IPS DF 6.9 (cell line): ENCODE measurements around the gene APRT.
"Not testable (repeated sequence)": the region's sequence is repeated elsewhere in the genome, so short reads cannot be mapped to it uniquely, and the experiment has no call there.

Source experiments
- DNase-seq: peaks from one replicate; pipeline ENCODE4 v3.0.0-alpha.2; 2013; ENCODE audit warnings: low read depth, low spot score
- H3K27ac ChIP-seq: one replicate; pipeline ENCODE4 v1.5.1; 2013; ENCODE audit warnings: low read length, control low read depth
- H3K27me3 ChIP-seq: 2 replicates; pipeline ENCODE4 v1.6.1; 2013; ENCODE audit warnings: mild to moderate bottlenecking, low read length; ENCODE audit not compliant: control insufficient read depth, insufficient read depth
- H3K36me3 ChIP-seq: 2 replicates; pipeline ENCODE4 v1.6.1; 2013; ENCODE audit warnings: low read length; ENCODE audit not compliant: control insufficient read depth, insufficient read depth
- H3K4me1 ChIP-seq: 2 replicates; pipeline ENCODE4 v1.6.1; 2013; ENCODE audit warnings: low read length; ENCODE audit not compliant: control insufficient read depth, insufficient read depth
- H3K4me3 ChIP-seq: 2 replicates; pipeline ENCODE4 v1.5.1; 2013; ENCODE audit warnings: mild to moderate bottlenecking, low read length
- H3K9me3 ChIP-seq: 2 replicates; pipeline ENCODE4 v1.6.1; 2013; ENCODE audit warnings: low read length, inconsistent platforms; ENCODE audit not compliant: control insufficient read depth, insufficient read depth
- WGBS: extraction: QIAGEN DNeasy Blood & Tissue Kit; methylation state at CpG from one replicate; pipeline ENCODE4 v1.1.7; 2013; ENCODE audit warnings: mixed read lengths, missing lambda C conversion rate; ENCODE audit not compliant: insufficient read length, insufficient coverage; 5-methylcytosine and 5-hydroxymethylcytosine counted together

APRT gene

GRCh38 chr16:88798772-88799455, 12.8 kb downstream of the APRT start:
- DNase-seq = no peak

GRCh38 chr16:88798073-88798472, 13.7 kb downstream of the APRT start:
- 100% methylated on average over 2 of the region's 4 CpGs for WGBS
- DNase-seq = no peak
- H3K9me3 ChIP-seq = no peaks in the 10 kb centered on the region
- H3K36me3 ChIP-seq = no peaks in the 10 kb centered on the region
- H3K4me1 ChIP-seq = peaks cover 1% of the 10 kb centered on the region; the same call in 1 of the 2 replicates
- H3K27ac ChIP-seq = no peak overlapping the region
- no peaks in the 10 kb centered on the region for H3K27me3 ChIP-seq
- no peak overlapping the region for H3K4me3 ChIP-seq

More at GRCh38 chr16:88798772-88799455, 12.8 kb downstream of the APRT start:
- Histone ChIP-seq H3K9me3 (no peaks in the 10 kb centered on the region), H3K4me3 (no peak overlapping the region), H3K27me3 (no peaks in the 10 kb centered on the region), H3K36me3 (no peaks in the 10 kb centered on the region), H3K27ac (no peak overlapping the region), H3K4me1 (no peaks in the 10 kb centered on the region)

GRCh38 chr16:88796278-88796677, 15.4 kb downstream of the APRT start:
- DNase-seq = no peak
- no peak overlapping the region for H3K27ac ChIP-seq
- WGBS = no CpG with 5 or more reads among the region's 4 CpGs
- no peak overlapping the region for H3K4me3 ChIP-seq
- H3K9me3 ChIP-seq = no peaks in the 10 kb centered on the region
- no peaks in the 10 kb centered on the region for H3K36me3 ChIP-seq
- H3K4me1 ChIP-seq = peaks cover 4% of the 10 kb centered on the region; the same call in 1 of the 2 replicates
- H3K27me3 ChIP-seq = no peaks in the 10 kb centered on the region

- no peak for DNase-seq
- H3K9me3 ChIP-seq = no peaks in the 10 kb centered on the region
- no peak overlapping the region for H3K4me3 ChIP-seq
- H3K27ac ChIP-seq = no peak overlapping the region
- no peaks in the 10 kb centered on the region for H3K27me3 ChIP-seq
- no CpG with 5 or more reads among the region's 35 CpGs for WGBS
- H3K4me1 ChIP-seq = peaks cover 7% of the 10 kb centered on the region
- H3K36me3 ChIP-seq = no peaks in the 10 kb centered on the region
These were observed 18.3 kb downstream of the APRT start for GRCh38 chr16:88793251-88793954.

- Histone ChIP-seq H3K4me3 (no peak overlapping the region), H3K27me3 (no peaks in the 10 kb centered on the region), H3K36me3 (no peaks in the 10 kb centered on the region), H3K27ac (no peak overlapping the region), H3K9me3 (no peaks in the 10 kb centered on the region), H3K4me1 (peaks cover 7% of the 10 kb centered on the region)
- no peak for DNase-seq
- no CpG with 5 or more reads among the region's 12 CpGs for WGBS
These were observed 19.0 kb downstream of the APRT start for GRCh38 chr16:88792668-88793250.

GRCh38 chr16:88792078-88792550, 19.6 kb downstream of the APRT start:
- no CpG with 5 or more reads among the region's 13 CpGs for WGBS
- Histone ChIP-seq H3K27ac (no peak overlapping the region), H3K36me3 (no peaks in the 10 kb centered on the region), H3K27me3 (no peaks in the 10 kb centered on the region), H3K4me1 (peaks cover 7% of the 10 kb centered on the region), H3K9me3 (no peaks in the 10 kb centered on the region), H3K4me3 (no peak overlapping the region)
- no peak for DNase-seq

GRCh38 chr16:88790312-88791211, 21.2 kb downstream of the APRT start:
- Histone ChIP-seq H3K4me1 (peaks cover 7% of the 10 kb centered on the region), H3K36me3 (no peaks in the 10 kb centered on the region), H3K9me3 (no peaks in the 10 kb centered on the region), H3K27ac (no peak overlapping the region), H3K27me3 (no peaks in the 10 kb centered on the region), H3K4me3 (no peak overlapping the region)
- no CpG with 5 or more reads among the region's 24 CpGs for WGBS
- no peak for DNase-seq

GRCh38 chr16:88789594-88789993, 22.1 kb downstream of the APRT start:
- H3K36me3 ChIP-seq = no peaks in the 10 kb centered on the region; the same call in 1 of the 2 replicates
- no peaks in the 10 kb centered on the region for H3K27me3 ChIP-seq
- no CpG with 5 or more reads among the region's 7 CpGs for WGBS
- no peak overlapping the region for H3K27ac ChIP-seq
- DNase-seq = no peak
- peaks cover 7% of the 10 kb centered on the region for H3K4me1 ChIP-seq
- no peaks in the 10 kb centered on the region for H3K9me3 ChIP-seq
- no peak overlapping the region for H3K4me3 ChIP-seq

GRCh38 chr16:88788749-88789148, 23.0 kb downstream of the APRT start:
- not testable (repeated sequence) for H3K36me3 ChIP-seq, H3K4me3 ChIP-seq, H3K4me1 ChIP-seq, H3K27ac ChIP-seq, DNase-seq, H3K27me3 ChIP-seq, H3K9me3 ChIP-seq
- WGBS = no CpG with 5 or more reads among the region's 8 CpGs
